Subcutaneous adipose tissue (tissue), 4 donors: ENCODE measurements around the gene MFSD2A. TPM values are rescaled to one million over a fixed set of nuclear protein-coding genes. Genes with fewer than 3 reads are reported as not detected.

ENCODE experiments used
- CTCF ChIP-seq: fragments of 450-650 bp; IDR thresholded peaks from one replicate; pipeline ENCODE4 v1.5.1; 2016; ENCODE audit warnings: low read depth, mild to moderate bottlenecking, control low read depth, antibody characterized with exemption, moderate library complexity
- total RNA-seq, 4 donors: library from RNA; depleted of rRNA; stranded (reverse); fragments of >200 nt; gene quantifications; one replicate each; pipeline ENCODE4 v1.1.0, GENCODE V29; 2016

The MFSD2A gene
- 1 to 10 TPM in 3 of 4 donors, under 1 TPM in 1; 0.66 to 4.6 (median 2.6) TPM for total RNA-seq

DNA sequence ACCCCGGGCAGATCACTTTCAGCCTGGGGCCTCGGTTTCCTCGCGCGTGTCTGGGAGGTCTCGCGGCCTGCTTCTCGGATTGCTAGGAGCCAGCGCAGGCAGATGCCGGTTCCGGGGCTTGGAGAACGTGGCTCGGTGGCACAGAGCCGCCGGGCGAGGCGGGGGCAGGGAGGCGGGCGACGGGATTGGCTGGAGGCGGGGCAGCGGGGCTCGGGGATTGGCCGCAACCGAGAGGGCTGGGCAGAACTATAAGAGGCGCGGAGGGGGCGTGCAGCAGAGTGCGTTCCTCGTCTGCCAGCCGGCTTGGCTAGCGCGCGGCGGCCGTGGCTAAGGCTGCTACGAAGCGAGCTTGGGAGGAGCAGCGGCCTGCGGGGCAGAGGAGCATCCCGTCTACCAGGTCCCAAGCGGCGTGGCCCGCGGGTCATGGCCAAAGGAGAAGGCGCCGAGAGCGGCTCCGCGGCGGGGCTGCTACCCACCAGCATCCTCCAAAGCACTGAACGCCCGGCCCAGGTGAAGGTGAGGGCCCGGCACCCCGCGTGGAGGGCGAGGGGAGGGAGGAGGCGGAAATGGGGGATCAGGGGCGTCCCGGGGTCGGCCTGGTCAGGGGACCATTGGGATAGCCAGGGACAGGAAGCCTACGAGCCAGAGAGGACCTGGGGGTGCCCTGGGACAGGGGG lies at the start of gene MFSD2A:
Gene MFSD2A, plus strand, starts transcription at position 276 of the 677 bp plus-strand sequence. Its CDS starts 148 bp downstream, at position 424.
- no peak for TF ChIP-seq CTCF

- no peak for TF ChIP-seq CTCF
Measured at GRCh38 chr1:39905172-39905571, 49.8 kb upstream of the MFSD2A start.

DNA sequence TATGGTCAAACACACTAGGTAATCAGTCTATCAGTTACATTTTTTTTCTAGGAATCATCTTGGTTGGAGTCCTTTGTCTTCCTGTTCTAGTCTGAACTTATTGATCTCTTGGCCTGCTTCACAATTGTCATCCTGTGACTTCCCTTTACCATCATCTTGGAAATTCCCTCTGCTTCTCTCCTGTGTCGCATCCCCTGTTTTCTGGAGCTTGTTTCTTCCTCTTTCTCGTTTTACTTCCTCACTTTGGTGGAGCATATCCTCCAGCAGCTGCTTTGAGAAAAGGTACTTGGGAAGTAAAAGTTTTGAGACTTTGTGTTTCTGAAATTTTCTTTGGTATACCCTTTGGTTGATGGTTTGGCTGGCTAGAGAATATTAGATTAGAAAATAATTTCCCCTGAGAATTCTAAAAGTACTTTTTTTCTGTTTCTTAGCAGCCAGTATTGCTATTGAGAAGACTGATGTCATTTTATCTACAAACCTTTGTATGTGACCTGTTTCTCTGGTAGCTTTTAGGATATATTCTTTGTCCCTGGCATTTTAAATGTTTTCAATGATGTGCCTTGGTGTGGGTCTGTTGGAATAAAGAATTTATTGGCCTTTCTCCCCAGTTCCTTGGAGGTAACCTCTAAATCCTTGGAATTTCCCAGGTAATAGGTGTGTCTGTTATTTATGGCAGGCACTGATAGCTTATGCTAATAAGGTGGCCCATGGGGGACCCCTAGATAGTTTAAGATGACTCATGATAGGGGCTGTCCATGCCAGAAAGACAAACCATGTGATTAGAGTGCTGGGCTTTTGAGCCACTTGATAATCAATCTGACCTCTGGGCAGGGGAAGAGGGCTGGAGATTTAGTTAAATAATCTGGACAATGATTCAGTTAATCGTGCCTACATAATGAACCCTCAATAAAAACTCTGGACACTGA lies 47.2 kb upstream of the MFSD2A start:
- TF ChIP-seq CTCF: no peak

DNA sequence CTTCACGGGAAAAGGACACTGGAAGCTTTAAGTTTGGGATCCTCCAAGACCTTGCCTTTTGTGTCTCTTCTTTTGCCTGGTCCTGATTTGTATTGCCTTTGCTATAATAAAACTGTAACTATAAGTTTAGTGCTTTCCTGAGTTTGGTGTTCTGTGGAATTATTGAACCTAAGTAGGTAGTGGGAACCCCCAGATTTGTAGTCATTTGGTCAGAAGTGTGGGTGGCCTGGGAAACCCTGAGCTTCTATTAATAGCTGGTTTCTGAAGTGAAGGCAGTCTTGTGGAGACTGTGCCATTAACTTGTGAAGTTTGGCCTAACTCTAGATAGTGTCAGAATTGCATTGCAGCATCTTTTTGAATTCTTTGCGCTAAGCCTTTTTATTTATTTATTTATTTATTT lies 46.4 kb upstream of the MFSD2A start:
- TF ChIP-seq CTCF: no peak

- no peak for TF ChIP-seq CTCF
Measured at GRCh38 chr1:39910263-39910662, 44.7 kb upstream of the MFSD2A start.

DNA sequence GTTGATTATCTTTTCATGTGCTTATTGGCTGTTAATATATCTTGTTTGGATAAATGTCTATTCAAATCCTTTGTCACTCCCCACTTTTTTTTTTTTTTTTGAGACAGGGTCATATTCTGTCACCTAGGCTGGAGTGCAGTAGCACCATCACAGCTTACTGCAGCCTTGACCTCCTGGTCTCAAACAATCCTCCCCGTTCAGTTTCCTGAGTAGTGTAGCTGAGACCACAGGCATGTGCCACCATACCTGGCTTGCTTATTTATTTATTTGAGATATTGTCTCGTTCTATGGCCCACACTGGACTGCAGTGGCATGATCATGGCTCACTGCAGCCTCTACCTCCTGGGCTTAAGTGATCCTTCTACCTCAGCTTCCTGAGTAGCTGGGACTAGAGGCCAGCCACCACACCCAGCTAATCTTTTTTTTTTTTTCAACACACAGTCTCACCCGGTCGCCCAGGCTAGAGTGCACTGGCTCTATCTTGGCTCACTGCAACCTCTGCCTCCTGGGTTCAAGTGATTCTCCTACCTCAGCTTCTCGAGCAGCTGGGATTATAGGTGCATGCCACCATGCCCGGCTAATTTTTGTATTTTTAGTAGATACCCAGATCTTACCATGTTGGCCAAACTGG lies 39.3 kb upstream of the MFSD2A start:
- no peak for TF ChIP-seq CTCF

GRCh38 chr1:39917825-39918224 lies 37.1 kb upstream of the MFSD2A start:
- no peak for TF ChIP-seq CTCF
